OCI-LY7 (cell line): ENCODE results near the gene MXRA8. TPM values are rescaled to one million over a fixed set of nuclear protein-coding genes. Genes with fewer than 3 reads are reported as not detected.

Experiments used
- Bru-seq: library from RNA; stranded (reverse); fragments of 400-500 nt; gene quantifications from one replicate; lab custom pipeline; 2021; lab: Mats Ljungman, UMichigan
- BruChase-seq, 2 experiments: library from RNA; stranded (reverse); fragments of 400-500 nt; gene quantifications; one replicate each; lab custom pipeline; 2021; lab: Mats Ljungman, UMichigan
- BruUV-seq: library from RNA; stranded (reverse); fragments of 400-500 nt; replicated peaks from 2 replicates; lab custom pipeline; 2021; lab: Mats Ljungman, UMichigan
- CTCF ChIA-PET: fragments of 300-600 bp; sonication (Branson Sonifier 250); formaldehyde crosslinking; loops from one replicate; lab custom pipeline; 2022; ENCODE audit warnings: antibody characterized with exemption; ENCODE audit not compliant: unreplicated experiment; lab: Charles Lee
- POLR2A ChIA-PET: fragments of 300-600 bp; sonication (Branson Sonifier 250); formaldehyde crosslinking; loops from one replicate; lab custom pipeline; 2022; ENCODE audit warnings: antibody characterized with exemption; lab: Charles Lee
- DNase-seq: peaks from one replicate; pipeline ENCODE4 v3.0.0-alpha.2; 2015; ENCODE audit warnings: low spot score
- H2AFZ ChIP-seq: fragments of 200-600 bp; sonication (generic), shearing (Covaris generic); 2 replicates; pipeline ENCODE4 v1.6.1; 2014; ENCODE audit warnings: mild to moderate bottlenecking, antibody characterized with exemption, low read length, moderate library complexity
- H3K27ac ChIP-seq: fragments of 200-600 bp; sonication (generic); 2 replicates; pipeline ENCODE4 v1.5.1; 2014; ENCODE audit warnings: mixed run types, low read depth, mild to moderate bottlenecking, moderate library complexity, low read length, inconsistent platforms; ENCODE audit not compliant: poor library complexity, severe bottlenecking
- H3K36me3 ChIP-seq: fragments of 200-600 bp; sonication (generic); 2 replicates; pipeline ENCODE4 v1.6.1; 2014; ENCODE audit warnings: mild to moderate bottlenecking, antibody characterized with exemption, low read length, moderate library complexity, mixed read lengths; ENCODE audit not compliant: insufficient read depth
- H3K4me1 ChIP-seq: fragments of 200-600 bp; sonication (generic); 2 replicates; pipeline ENCODE4 v1.5.1; 2014; ENCODE audit warnings: mild to moderate bottlenecking, low read length; ENCODE audit not compliant: insufficient read depth, poor library complexity, severe bottlenecking
- H3K4me2 ChIP-seq: fragments of 200-600 bp; sonication (generic); 2 replicates; pipeline ENCODE4 v1.6.1; 2014; ENCODE audit warnings: mild to moderate bottlenecking, low read length
- H3K4me3 ChIP-seq: fragments of 200-600 bp; sonication (generic); 2 replicates; pipeline ENCODE4 v1.5.1; 2014; ENCODE audit warnings: mild to moderate bottlenecking, low read depth, low read length; ENCODE audit not compliant: poor library complexity, severe bottlenecking
- H3K79me2 ChIP-seq: fragments of 200-600 bp; sonication (generic); 2 replicates; pipeline ENCODE4 v1.6.1; 2016; ENCODE audit warnings: low read depth, mild to moderate bottlenecking, low read length, moderate library complexity, mixed read lengths; ENCODE audit not compliant: insufficient read depth
- H3K9me2 ChIP-seq: fragments of 200-600 bp; sonication (generic); 2 replicates; pipeline ENCODE4 v1.6.1; 2016; ENCODE audit warnings: mild to moderate bottlenecking, low read length, mixed read lengths; ENCODE audit not compliant: insufficient read depth
- H3K9me3 ChIP-seq: fragments of 200-600 bp; sonication (generic); 2 replicates; pipeline ENCODE4 v1.6.1; 2014; ENCODE audit warnings: mild to moderate bottlenecking, mixed run types, low read length, mixed read lengths
- H4K20me1 ChIP-seq: fragments of 200-600 bp; sonication (generic); 2 replicates; pipeline ENCODE4 v1.6.1; 2014; ENCODE audit warnings: mild to moderate bottlenecking, antibody characterized with exemption, low read length, moderate library complexity, mixed read lengths; ENCODE audit not compliant: insufficient read depth
- EZH2phosphoT487 ChIP-seq: fragments of 200-600 bp; sonication (generic); IDR thresholded peaks from 2 replicates; pipeline ENCODE4 v1.6.1; 2018; ENCODE audit warnings: low read depth, borderline replicate concordance, mild to moderate bottlenecking, mixed run types, antibody characterized with exemption, low read length, moderate library complexity, mixed read lengths
- intact Hi-C: fragments of 100-400 bp; cut with micrococcal nuclease; formaldehyde crosslinking; loops from one replicate; pipeline ENCODE4 v1.10.0; 2022; ENCODE audit not compliant: unreplicated experiment
- long read RNA-seq: library from polyadenylated mRNA; stranded (forward); transcript quantifications from one replicate; pipeline ENCODE4 v2.0.0, GENCODE V29; 2022
- total RNA-seq, 2 experiments: library from RNA; depleted of rRNA in 1 of 2; stranded (reverse); fragments of >200 nt in 1 of 2; shearing (Covaris generic) in 1 of 2; gene quantifications; 2 replicates each; pipeline ENCODE4 v1.2.3, GENCODE V29; 2014 to 2022
- TF ChIP-seq, protein P1 (sequence below): fragments of 200-600 bp; sonication (generic); conservative IDR thresholded peaks from 2 replicates; pipeline ENCODE4 v1.5.1; 2014; ENCODE audit warnings: mild to moderate bottlenecking, antibody characterized with exemption, low read length, moderate library complexity, mixed read lengths

Gene MXRA8, protein sequence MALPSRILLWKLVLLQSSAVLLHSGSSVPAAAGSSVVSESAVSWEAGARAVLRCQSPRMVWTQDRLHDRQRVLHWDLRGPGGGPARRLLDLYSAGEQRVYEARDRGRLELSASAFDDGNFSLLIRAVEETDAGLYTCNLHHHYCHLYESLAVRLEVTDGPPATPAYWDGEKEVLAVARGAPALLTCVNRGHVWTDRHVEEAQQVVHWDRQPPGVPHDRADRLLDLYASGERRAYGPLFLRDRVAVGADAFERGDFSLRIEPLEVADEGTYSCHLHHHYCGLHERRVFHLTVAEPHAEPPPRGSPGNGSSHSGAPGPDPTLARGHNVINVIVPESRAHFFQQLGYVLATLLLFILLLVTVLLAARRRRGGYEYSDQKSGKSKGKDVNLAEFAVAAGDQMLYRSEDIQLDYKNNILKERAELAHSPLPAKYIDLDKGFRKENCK
- total RNA-seq (2014; rRNA removed; shearing (Covaris generic)) (not detected in 2 replicates), total RNA-seq (2022) (not detected in 2 replicates), Bru-seq, nascent RNA (percentile 12 among the genes with signal in this experiment), BruChase-seq, experiment 1, labeled RNA remaining after a 6-hour chase (not detected), BruChase-seq, experiment 2, labeled RNA remaining after a 2-hour chase (percentile 10 among the genes with signal in this experiment)
- long read RNA-seq = 0 reads

DNA sequence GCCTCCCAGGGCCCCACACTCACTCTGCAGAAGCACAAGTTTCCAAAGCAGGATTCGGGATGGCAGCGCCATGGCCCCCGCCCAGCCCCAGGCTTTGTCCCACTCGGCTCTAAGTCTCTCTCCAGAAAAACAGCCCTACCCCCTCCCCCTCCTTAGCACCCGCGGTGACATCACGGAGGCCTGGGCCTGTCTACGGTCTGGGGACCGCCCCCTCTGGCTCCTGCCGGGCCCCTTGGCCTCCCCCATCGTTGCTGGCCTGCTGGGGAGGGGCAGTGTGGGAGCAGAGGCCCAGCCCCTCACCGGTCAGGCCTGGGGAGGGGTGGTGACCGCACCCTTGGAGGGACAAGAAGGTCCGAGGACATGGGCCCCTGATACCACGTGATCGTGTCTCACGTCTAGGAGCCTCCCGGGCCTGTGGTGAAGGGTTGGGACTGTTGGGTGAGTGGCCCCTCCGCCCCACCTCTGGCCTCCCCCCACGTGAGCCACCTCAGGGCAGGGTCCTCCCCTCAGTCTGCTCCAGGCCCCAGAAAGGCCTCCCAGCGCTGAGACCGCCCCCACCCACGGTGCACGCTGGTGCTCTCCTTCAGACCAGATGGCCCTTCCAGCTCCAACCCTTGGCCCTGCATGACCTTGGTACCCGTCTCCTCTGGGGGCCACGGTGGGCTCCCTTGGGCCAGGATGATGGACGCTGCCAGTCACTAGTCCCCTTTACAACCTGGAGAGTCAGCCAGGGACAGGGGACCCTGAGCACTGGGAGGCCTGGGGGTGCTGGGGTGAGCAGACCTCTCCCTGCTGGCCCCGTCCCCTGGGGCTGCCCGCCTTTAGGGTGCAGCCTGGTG lies at the start of gene MXRA8:
TSS of gene MXRA8 (minus strand) at position 123 of the 839 bp plus-strand sequence. CDS start at position 72, 51 bp downstream.
- no peaks in the 10 kb centered on the region for H3K9me3 ChIP-seq
- DNase-seq = no peak
- no peaks in the 10 kb centered on the region for H3K4me1 ChIP-seq
- no peak within 1 kb of the TSS for H2AFZ ChIP-seq
- H3K79me2 ChIP-seq = no peaks in the 10 kb centered on the region
- H3K9me2 ChIP-seq = no peaks in the 10 kb centered on the region
- no peak within 1 kb of the TSS for H3K4me2 ChIP-seq
- intact Hi-C loops = no loop called here
- no peaks in the 10 kb centered on the region for H4K20me1 ChIP-seq
- ChIA-PET POLR2A (no interaction called here), CTCF (no interaction called here)
- no peak within 1 kb of the TSS for H3K27ac ChIP-seq
- no peak for TF ChIP-seq EZH2phosphoT487
- TF ChIP-seq, protein P1, sequence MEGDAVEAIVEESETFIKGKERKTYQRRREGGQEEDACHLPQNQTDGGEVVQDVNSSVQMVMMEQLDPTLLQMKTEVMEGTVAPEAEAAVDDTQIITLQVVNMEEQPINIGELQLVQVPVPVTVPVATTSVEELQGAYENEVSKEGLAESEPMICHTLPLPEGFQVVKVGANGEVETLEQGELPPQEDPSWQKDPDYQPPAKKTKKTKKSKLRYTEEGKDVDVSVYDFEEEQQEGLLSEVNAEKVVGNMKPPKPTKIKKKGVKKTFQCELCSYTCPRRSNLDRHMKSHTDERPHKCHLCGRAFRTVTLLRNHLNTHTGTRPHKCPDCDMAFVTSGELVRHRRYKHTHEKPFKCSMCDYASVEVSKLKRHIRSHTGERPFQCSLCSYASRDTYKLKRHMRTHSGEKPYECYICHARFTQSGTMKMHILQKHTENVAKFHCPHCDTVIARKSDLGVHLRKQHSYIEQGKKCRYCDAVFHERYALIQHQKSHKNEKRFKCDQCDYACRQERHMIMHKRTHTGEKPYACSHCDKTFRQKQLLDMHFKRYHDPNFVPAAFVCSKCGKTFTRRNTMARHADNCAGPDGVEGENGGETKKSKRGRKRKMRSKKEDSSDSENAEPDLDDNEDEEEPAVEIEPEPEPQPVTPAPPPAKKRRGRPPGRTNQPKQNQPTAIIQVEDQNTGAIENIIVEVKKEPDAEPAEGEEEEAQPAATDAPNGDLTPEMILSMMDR = no peak
- BruUV-seq = no TSS peak
- no peak within 1 kb of the TSS for H3K4me3 ChIP-seq
- no peaks in the 10 kb centered on the region for H3K36me3 ChIP-seq

DNA sequence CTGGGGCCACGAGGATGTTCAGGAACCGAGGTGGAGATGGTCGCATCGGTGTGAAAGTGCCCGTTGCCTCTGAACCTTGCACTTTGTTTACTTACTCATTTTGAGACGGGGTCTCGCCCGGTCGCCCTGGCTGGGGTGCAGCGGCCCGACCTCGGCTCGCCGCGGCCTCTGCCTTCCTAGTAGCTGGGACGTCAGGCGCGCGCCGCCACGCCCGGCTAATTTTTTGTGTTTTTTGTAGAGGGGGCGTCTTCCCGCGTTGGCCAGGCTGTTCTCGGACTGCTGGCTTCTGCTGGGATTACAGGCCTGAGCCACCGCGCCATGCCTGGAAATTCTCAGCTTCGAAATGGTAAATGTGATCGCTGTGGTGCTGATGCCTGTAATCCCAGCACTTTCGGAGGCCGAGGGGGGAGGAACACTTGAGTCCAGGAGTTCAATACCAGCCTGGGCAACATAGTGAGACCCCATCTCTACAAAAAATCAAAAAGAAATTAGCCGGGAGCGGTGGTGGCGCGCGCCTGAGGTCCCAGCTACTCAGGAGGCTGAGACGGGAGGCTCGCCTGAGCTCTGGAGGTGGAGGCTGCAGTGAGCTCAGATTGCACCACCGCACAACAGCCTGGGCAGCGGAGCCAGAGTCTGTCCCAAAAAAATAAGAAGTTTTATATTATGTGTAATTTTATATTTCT lies 49.4 kb upstream of the MXRA8 start:
- TF ChIP-seq, protein P1 = no peak
- no peak for TF ChIP-seq EZH2phosphoT487
- H3K4me3 ChIP-seq = peak overlapping the region; percentile 92
- ChIA-PET POLR2A (interaction anchor here (0.9 to 1.0 kb wide), 2 partner anchors 32 to 166 kb away, joined by 3 to 4 read pairs; no protein-coding TSS in a partner anchor), CTCF (interaction anchor here (0.5 kb wide), 1 partner anchor 9 kb away, joined by 3 read pairs; the partner anchor contains the start of gene CCNL2)
- H3K9me2 ChIP-seq = no peaks in the 10 kb centered on the region
- H3K4me2 ChIP-seq = peak overlapping the region; percentile 74
- no TSS peak for BruUV-seq
- H3K9me3 ChIP-seq = no peaks in the 10 kb centered on the region
- intact Hi-C loops = loop anchor here (5.0 kb wide), 1 partner anchor 105 kb away; the partner anchor contains the start of gene ATAD3A
- peak; percentile 49 for DNase-seq
- peaks cover 57% of the 10 kb centered on the region for H3K36me3 ChIP-seq
- peaks cover 6% of the 10 kb centered on the region for H4K20me1 ChIP-seq
- peaks cover 18% of the 10 kb centered on the region for H3K4me1 ChIP-seq
- peak overlapping the region; percentile 73 for H3K27ac ChIP-seq
- peaks cover 49% of the 10 kb centered on the region for H3K79me2 ChIP-seq
- no peak overlapping the region for H2AFZ ChIP-seq
